Measurements from ENCODE around the gene CYB561D1.
A peak's percentile ranks its signal among the peaks of the same experiment; 100 is the strongest.

Gene CYB561D1

GRCh38 chr1:109529881-109530456 lies 36.1 kb downstream of the CYB561D1 start:
- no peak for DNase-seq (ENCODE audit: low read depth)
- no peak for TF ChIP-seq CTCF (IDR thresholded peaks at IDR 0.05; ENCODE audit: low read depth, low read length, missing control alignments)

GRCh38 chr1:109530457-109531087 lies 36.7 kb downstream of the CYB561D1 start:
- DNase-seq (ENCODE audit: low read depth) = no peak
- TF ChIP-seq CTCF (IDR thresholded peaks at IDR 0.05; ENCODE audit: low read depth, low read length, missing control alignments) = no peak
- H3K4me3 ChIP-seq (ENCODE audit: low read depth, low read length) = no peak overlapping the region

More at GRCh38 chr1:109529881-109530456, 36.1 kb downstream of the CYB561D1 start:
- H3K4me3 ChIP-seq (ENCODE audit: low read depth, low read length) = no peak overlapping the region

GRCh38 chr1:109531380-109531779 lies 37.5 kb downstream of the CYB561D1 start:
- TF ChIP-seq CTCF (IDR thresholded peaks at IDR 0.05; ENCODE audit: low read depth, low read length, missing control alignments) = no peak

GRCh38 chr1:109531826-109532364 lies 38.0 kb downstream of the CYB561D1 start:
- no peak for TF ChIP-seq CTCF (IDR thresholded peaks at IDR 0.05; ENCODE audit: low read depth, low read length, missing control alignments)
- no peak for DNase-seq (ENCODE audit: low read depth)
- no peak overlapping the region for H3K4me3 ChIP-seq (ENCODE audit: low read depth, low read length)

More at GRCh38 chr1:109531380-109531779, 37.5 kb downstream of the CYB561D1 start:
- no peak for DNase-seq (ENCODE audit: low read depth)
- no peak overlapping the region for H3K4me3 ChIP-seq (ENCODE audit: low read depth, low read length)

GRCh38 chr1:109532365-109533136 lies 38.7 kb downstream of the CYB561D1 start:
- H3K4me3 ChIP-seq (ENCODE audit: low read depth, low read length) = peak overlapping the region; percentile 26
- DNase-seq (ENCODE audit: low read depth) = peak; percentile 40
- peak; percentile 98 for TF ChIP-seq CTCF (IDR thresholded peaks at IDR 0.05; ENCODE audit: low read depth, low read length, missing control alignments)

GRCh38 chr1:109534307-109534858 lies 40.5 kb downstream of the CYB561D1 start:
- no peak for DNase-seq (ENCODE audit: low read depth)
- no peak overlapping the region for H3K4me3 ChIP-seq (ENCODE audit: low read depth, low read length)
- no peak for TF ChIP-seq CTCF (IDR thresholded peaks at IDR 0.05; ENCODE audit: low read depth, low read length, missing control alignments)

All from GM12864 (cell line).